ENCODE results near the gene TP53. TPM values are rescaled to one million over a fixed set of nuclear protein-coding genes. Genes with fewer than 3 reads are reported as not detected.

TP53 gene
- total RNA-seq, result 29.0 and 64.8 TPM in 2 replicates

DNA sequence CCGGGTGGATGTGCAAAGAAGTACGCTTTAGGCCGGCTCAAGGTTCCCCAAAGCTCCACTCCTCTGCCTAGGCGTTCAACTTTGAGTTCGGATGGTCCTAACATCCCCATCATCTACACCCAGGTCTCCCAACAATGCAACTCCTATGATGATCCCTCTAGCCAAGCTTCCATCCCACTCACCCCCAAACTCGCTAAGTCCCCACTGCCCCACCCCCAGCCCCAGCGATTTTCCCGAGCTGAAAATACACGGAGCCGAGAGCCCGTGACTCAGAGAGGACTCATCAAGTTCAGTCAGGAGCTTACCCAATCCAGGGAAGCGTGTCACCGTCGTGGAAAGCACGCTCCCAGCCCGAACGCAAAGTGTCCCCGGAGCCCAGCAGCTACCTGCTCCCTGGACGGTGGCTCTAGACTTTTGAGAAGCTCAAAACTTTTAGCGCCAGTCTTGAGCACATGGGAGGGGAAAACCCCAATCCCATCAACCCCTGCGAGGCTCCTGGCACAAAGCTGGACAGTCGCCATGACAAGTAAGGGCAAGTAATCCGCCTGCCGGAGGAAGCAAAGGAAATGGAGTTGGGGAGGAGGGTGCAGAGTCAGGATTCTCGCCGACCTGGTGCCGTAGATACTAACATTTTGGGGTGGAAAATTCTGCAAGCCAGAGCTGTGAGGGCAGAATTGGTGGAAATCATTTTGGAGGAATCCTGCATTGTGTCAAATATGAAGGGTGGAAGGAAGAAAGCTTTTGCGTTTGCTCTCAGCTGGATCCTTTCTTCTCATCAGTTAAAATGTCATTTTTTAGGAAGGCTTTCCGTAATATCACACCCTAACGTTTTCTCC, at the start of gene TP53:
Gene TP53 (minus strand): TSS at position 419 of the 836 bp plus-strand sequence. CDS start 10,896 bp downstream, outside the sequence.

DNA sequence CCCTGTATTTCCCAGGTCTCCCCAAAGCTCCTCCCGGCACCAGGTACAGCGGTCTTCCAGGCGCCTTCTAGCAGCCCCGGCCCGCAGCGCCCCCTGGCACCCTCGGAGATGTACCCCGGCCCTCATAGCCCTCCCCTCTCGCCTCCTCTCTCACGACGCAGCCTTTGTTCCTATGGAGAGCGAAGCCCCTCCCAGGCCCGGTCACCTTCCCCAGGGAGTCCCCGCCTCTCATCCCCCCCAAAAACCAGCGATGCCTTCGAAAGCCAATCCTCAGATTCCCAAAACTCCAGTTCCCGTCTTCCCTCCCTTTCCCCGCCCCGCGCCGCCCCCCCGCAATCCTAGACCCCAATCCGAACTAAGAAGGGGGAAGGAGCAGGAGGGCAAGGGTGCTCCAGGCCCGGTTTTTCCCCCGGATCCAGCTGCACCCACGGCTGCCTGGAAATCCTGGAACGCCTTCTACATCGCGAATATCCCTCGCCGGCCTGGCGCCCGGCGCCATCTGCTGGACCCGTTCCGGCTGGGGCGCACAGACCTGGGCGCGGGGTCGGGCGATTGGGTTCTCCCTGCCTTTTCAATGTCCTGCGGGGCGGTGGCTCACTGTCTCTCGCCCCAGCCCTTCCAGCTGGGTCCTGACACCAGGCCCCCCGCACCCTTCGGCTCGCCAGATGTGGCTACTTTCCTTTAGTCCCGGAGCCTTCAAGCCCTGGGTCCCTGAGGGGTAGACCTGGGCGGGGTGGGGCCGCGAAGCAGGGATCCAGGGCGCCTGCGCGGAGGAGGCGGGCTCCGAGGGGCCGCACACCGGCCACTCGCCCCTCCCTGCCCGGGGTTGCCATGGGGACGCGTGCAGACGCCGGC, 29.8 kb upstream of the TP53 start, which contains the start of gene DNAH2:
Gene DNAH2 (plus strand): TSS at position 844 of the 855 bp plus-strand sequence. CDS start 1,991 bp downstream, outside the sequence.

DNA sequence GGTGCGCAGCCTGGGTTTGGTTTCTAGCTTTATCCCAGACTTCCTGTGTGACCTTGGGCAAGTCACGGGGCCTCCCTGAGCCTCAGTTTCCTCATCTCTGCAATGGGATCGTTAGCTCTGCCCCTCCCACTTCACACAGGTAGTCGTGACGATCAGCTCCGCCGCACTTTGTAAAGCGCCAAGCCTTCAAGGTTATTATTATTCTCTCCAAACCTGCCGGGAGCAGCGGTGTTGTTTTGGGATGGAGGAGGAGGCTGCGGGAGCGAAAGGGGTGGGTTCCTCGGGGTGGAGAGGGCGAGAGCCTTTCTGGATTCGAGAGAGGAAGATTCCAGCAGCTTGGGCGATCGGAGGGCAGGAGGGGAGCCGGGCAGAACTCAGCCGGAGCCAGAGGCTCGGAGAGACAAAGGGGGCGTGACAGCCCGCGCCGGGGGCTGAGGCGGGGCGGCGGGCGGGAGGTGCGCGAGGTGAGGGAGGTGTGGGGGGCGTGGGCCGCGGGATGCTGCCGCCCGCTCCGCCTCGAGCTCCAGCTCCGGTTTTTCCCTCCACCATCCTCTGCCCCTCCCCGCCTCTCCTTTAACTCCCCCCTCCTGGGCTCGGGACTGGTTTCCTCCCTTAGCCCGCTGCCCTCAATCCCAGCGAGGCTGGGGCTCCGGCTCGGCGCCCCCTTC, 17.4 kb upstream of the TP53 start, which contains the start of gene EFNB3:
Gene EFNB3 (plus strand): TSS at position 602 of the 668 bp plus-strand sequence. CDS start 397 bp downstream, outside the sequence.

DNA sequence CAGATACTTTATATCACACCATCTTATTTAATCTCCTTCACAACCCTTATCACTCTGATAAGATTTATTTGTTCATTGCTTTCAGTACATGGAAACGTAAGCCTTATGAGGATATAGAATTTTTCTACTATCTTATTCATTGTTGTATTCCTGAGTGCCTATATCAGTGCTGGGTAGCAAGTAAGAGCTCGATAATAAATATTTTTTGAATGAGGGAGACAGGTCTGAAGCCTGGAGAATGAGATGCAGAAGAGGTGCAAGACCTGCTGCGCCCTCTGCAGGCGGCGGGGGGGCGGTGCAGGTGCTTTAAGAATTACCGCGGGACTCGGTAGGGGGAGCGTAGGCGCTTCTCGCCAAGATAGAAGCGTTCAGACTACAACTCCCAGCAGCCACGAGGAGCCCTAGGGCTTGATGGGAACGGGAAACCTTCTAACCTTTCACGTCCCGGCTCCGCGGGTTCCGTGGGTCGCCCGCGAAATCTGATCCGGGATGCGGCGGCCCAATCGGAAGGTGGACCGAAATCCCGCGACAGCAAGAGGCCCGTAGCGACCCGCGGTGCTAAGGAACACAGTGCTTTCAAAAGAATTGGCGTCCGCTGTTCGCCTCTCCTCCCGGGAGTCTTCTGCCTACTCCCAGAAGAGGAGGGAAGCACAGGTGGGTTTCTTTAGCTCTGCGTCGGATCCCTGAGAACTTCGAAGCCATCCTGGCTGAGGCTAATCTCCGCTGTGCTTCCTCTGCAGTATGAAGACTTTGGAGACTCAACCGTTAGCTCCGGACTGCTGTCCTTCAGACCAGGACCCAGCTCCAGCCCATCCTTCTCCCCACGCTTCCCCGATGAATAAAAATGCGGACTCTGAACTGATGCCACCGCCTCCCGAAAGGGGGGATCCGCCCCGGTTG, 868 bp upstream of the TP53 start, which contains the start of gene WRAP53:
Gene WRAP53 (plus strand): TSS at position 570 of the 900 bp plus-strand sequence. CDS start 172 bp downstream, at position 742.

DNA sequence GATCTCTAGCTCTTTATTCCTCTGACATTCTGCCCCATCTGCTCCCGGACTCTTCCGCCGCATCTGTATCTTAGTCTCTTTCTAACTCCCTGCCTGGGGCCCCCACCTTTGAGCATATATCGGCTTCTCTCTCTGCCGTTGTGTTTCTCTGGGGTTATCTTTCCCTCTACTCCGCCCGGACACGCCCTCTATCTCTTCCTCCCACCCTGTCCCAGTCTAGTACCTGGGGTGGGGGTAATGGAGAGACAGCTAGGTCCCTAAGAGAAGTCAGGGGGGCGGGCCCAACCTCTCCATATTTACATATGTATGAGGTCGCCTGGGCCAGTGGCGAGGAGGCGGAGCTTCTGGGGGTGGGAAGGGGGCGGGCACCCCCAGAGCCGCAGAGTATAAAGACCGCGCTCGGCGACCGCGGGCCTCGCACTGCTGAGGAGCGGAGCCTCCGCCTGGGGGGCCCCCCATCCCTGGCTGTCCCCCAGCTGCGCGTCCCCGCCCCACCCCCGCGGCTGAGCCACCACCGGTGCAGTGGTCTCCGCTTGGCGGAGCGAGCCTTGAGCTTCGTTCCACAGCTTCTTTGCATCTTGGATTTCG, 36.7 kb downstream of the TP53 start, which contains the start of gene ATP1B2:
Gene ATP1B2 (plus strand): TSS at position 418 of the 588 bp plus-strand sequence. CDS start 593 bp downstream, outside the sequence.

DNA sequence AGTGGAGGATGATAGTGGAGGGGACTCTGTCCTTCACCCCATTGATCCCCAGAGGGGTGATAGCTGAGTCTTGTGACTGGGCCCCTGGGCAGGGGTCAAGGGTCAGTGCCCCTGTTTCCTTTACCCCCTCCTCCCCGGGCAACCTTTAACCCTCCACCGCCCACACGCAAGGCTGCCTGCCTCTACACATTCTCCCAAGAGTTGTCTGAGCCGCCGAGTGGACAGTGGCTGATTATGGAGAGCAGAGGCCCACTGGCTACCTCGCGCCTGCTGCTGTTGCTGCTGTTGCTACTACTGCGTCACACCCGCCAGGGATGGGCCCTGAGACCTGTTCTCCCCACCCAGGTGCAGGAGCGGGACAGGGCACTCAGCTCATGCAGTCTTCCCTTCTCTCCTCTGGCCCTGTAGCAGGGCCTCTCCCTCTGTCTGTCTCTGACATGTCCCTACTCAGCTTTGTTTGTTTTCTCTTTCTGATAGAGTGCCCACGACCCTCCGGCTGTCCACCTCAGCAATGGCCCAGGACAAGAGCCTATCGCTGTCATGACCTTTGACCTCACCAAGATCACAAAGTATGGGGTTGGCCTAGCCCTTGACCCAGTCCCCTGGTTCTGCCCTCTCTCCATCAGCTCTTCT, 57.2 kb downstream of the TP53 start, which contains the start of gene SHBG:
Gene SHBG (plus strand): TSS at position 197 of the 633 bp plus-strand sequence. CDS start 38 bp downstream, at position 235.

GRCh38 chr17:7627250-7628121, 59.8 kb downstream of the TP53 start, which contains the start of gene SAT2:
Gene SAT2, minus strand, starts transcription at chr17:7627821. Its CDS starts 186 bp downstream, at chr17:7627635.

Other genes with a start within 250 kb of the TP53 start
- 0.16 and 0.50 TPM in 2 replicates for gene FGF11, start 248.0 kb downstream of the TP53 start, total RNA-seq
- gene CHRNB1, start 242.4 kb downstream of the TP53 start, total RNA-seq, result 7.6 and 9.4 TPM in 2 replicates
- gene ZBTB4, start 207.9 kb downstream of the TP53 start, total RNA-seq, result 6.3 and 14.2 TPM in 2 replicates
- not detected in 2 replicates for gene SLC35G6, start 206.0 kb downstream of the TP53 start, total RNA-seq
- 76.9 and 161 TPM in 2 replicates for gene POLR2A, start 203.1 kb downstream of the TP53 start, total RNA-seq
- 7.8 and 17.1 TPM in 2 replicates for gene TNFSF12, start 138.4 kb downstream of the TP53 start, total RNA-seq
- 0.69 and 0.81 TPM in 2 replicates for gene TNFSF13, start 128.7 kb downstream of the TP53 start, total RNA-seq
- 62.7 and 79.3 TPM in 2 replicates for gene SENP3, start 125.6 kb downstream of the TP53 start, total RNA-seq
- 0.65 and 1.1 TPM in 2 replicates for gene CD68, start 107.9 kb downstream of the TP53 start, total RNA-seq
- gene MPDU1, start 103.6 kb downstream of the TP53 start, total RNA-seq, result 57.5 and 91.6 TPM in 2 replicates
- 0.06 and 0.49 TPM in 2 replicates for gene SOX15, start 97.4 kb downstream of the TP53 start, total RNA-seq
- gene FXR2, start 72.6 kb downstream of the TP53 start, total RNA-seq, result 28.2 and 35.0 TPM in 2 replicates
- gene SAT2, start 59.7 kb downstream of the TP53 start, total RNA-seq, result 26.4 and 27.4 TPM in 2 replicates
- 0.38 TPM in 1 of 2 replicates, not detected in the other for gene SHBG, start 57.4 kb downstream of the TP53 start, total RNA-seq
- gene ATP1B2, start 36.6 kb downstream of the TP53 start, total RNA-seq, result not detected in 2 replicates
- 8.0 and 11.8 TPM in 2 replicates for gene WRAP53, start 987 bp upstream of the TP53 start, total RNA-seq
- 0.16 and 0.57 TPM in 2 replicates for gene EFNB3, start 17.7 kb upstream of the TP53 start, total RNA-seq
- gene DNAH2, start 30.3 kb upstream of the TP53 start, total RNA-seq, result under 0.01 and 0.49 TPM in 2 replicates
- 2.8 and 7.6 TPM in 2 replicates for gene KDM6B, start 146.7 kb upstream of the TP53 start, total RNA-seq
- gene TMEM88, start 167.6 kb upstream of the TP53 start, total RNA-seq, result 24.5 and 132 TPM in 2 replicates
- gene NAA38, start 170.1 kb upstream of the TP53 start, total RNA-seq, result 90.2 and 171 TPM in 2 replicates
- gene CYB5D1, start 170.5 kb upstream of the TP53 start, total RNA-seq, result 9.9 and 11.8 TPM in 2 replicates
- 113 and 162 TPM in 2 replicates for gene CHD3, start 201.3 kb upstream of the TP53 start, total RNA-seq
- gene RNF227, start 228.8 kb upstream of the TP53 start, total RNA-seq, result 1.3 and 3.0 TPM in 2 replicates
- 0.49 and 0.63 TPM in 2 replicates for gene KCNAB3, start 242.4 kb upstream of the TP53 start, total RNA-seq
- 45.3 and 77.3 TPM in 2 replicates for gene TRAPPC1, start 244.5 kb upstream of the TP53 start, total RNA-seq
- 18.7 and 19.1 TPM in 2 replicates for gene CNTROB, start 244.7 kb upstream of the TP53 start, total RNA-seq

Measured in bladder microvascular endothelial cell (primary cell).